Measurements from ENCODE around the gene MRFAP1. TPM values are rescaled to one million over a fixed set of nuclear protein-coding genes. Genes with fewer than 3 reads are reported as not detected.

MRFAP1 gene
- total and polyA plus RNA-seq, 10 of the 15 experiments (the other 5 are each of a cell fraction or from before 2014, with no cell fraction given): 18.7 to 105 (median 80.8) TPM

- TF ChIP-seq IRF3 (IDR thresholded peaks at IDR 0.05) (no peak), IRF5 (IDR thresholded peaks at IDR 0.05; ENCODE audit: borderline replicate concordance) (no peak), MYC (IDR thresholded peaks at IDR 0.05; ENCODE audit: insufficient read depth, insufficient read length, insufficient replicate concordance, low read length, severe bottlenecking) (no peak), FOXM1 (IDR thresholded peaks at IDR 0.05; ENCODE audit: low read depth, low read length) (no peak), STAT1 (conservative IDR thresholded peaks at IDR 0.05) (no peak), IRF4 (IDR thresholded peaks at IDR 0.05; ENCODE audit: low read depth, low read length) (no peak), WRNIP1 (IDR thresholded peaks at IDR 0.05; ENCODE audit: borderline replicate concordance, low read depth, low read length) (no peak), EGR1 (IDR thresholded peaks at IDR 0.05; ENCODE audit: borderline replicate concordance in 1 of 2, low read depth in 2 of 2, low read length in 2 of 2) (no peak), CHD1 (IDR thresholded peaks at IDR 0.05; ENCODE audit: low read depth, low read length) (no peak), ZNF217 (IDR thresholded peaks at IDR 0.05) (no peak), SMC3 (IDR thresholded peaks at IDR 0.05; ENCODE audit: borderline replicate concordance, low read length) (no peak), USF2 (IDR thresholded peaks at IDR 0.05; ENCODE audit: borderline replicate concordance, low read depth, low read length) (no peak)
- SMC1A ChIA-PET (ENCODE audit: uncharacterized antibody, unreplicated experiment): interaction anchor here (0.8 to 1.6 kb wide), 2 partner anchors 13 to 653 kb away, joined by 3 read pairs; no protein-coding TSS in a partner anchor
- no peak for DNase-seq (ENCODE audit: low read depth, low spot score)
- Histone ChIP-seq H3K36me3 (ENCODE audit: control insufficient read depth in 2 of 2, insufficient read depth in 2 of 2, low read length in 1 of 2) (no peaks in the 10 kb centered on the region), H3K4me3 (no peak overlapping the region), H4K20me1 (ENCODE audit: control insufficient read depth, insufficient read depth) (no peaks in the 10 kb centered on the region), H3K4me2 (ENCODE audit: control insufficient read depth, insufficient read depth) (no peak overlapping the region), H3K9ac (ENCODE audit: control insufficient read depth, insufficient read depth, low read length) (no peak overlapping the region), H2AFZ (ENCODE audit: control insufficient read depth, low read depth, low read length) (no peak overlapping the region), H3K4me1 (ENCODE audit: control insufficient read depth, insufficient read depth, low read length) (no peaks in the 10 kb centered on the region), H3K79me2 (ENCODE audit: control insufficient read depth, insufficient read depth, low read length) (no peaks in the 10 kb centered on the region), H3K27me3 (replicated peaks in 1 of 2; ENCODE audit: control insufficient read depth in 2 of 2, insufficient read depth in 2 of 2, low read length in 1 of 2) (no peaks in the 10 kb centered on the region; a peak in 1 of 4 replicates), H3K9me3 (replicated peaks; ENCODE audit: control insufficient read depth, insufficient read depth, low read length) (no peaks in the 10 kb centered on the region), H3K27ac (ENCODE audit: control insufficient read depth, insufficient read depth) (no peak overlapping the region)
- ATAC-seq: no peak
- POLR2A ChIA-PET: no interaction called here
- intact Hi-C loops (cut with micrococcal nuclease; ENCODE audit: unreplicated experiment): no loop called here
- no peak for FAIRE-seq
- CTCF ChIA-PET: interaction anchor here (0.6 kb wide), 1 partner anchor 920 kb away, joined by 4 read pairs; no protein-coding TSS in a partner anchor
- RAD21 ChIA-PET (ENCODE audit: unreplicated experiment): no interaction called here
- WGBS (ENCODE audit: insufficient coverage, insufficient replicate concordance, low lambda C conversion rate, missing lambda C conversion rate): 73% methylated on average over 4 of the region's 4 CpGs
- BruUV-seq (replicated peaks): no TSS peak
- in situ Hi-C loops (cut with MboI): no loop called here
Measured at GRCh38 chr4:6632125-6632524, 8.4 kb upstream of the MRFAP1 start.

Data from GM12878 (cell line).